Fibroblast of villous mesenchyme (primary cell): Measurements from ENCODE around the gene ARID1B. TPM values are rescaled to one million over a fixed set of nuclear protein-coding genes. Genes with fewer than 3 reads are reported as not detected.

Experiments used
- DNase-seq: peaks from one replicate; pipeline ENCODE4 v3.0.0-alpha.2; 2010; ENCODE audit warnings: low read depth
- H3K4me3 ChIP-seq: 2 replicates; pipeline ENCODE4 v1.5.1; 2011; ENCODE audit warnings: low read depth, mild to moderate bottlenecking, low read length
- CTCF ChIP-seq: IDR thresholded peaks from 2 replicates; pipeline ENCODE4 v1.5.1; 2012; ENCODE audit warnings: low read depth, mild to moderate bottlenecking, low read length; ENCODE audit not compliant: insufficient read depth
- total RNA-seq: library from RNA; depleted of rRNA; stranded (reverse); fragments of >200 nt; gene quantifications from 2 replicates; pipeline ENCODE4 v1.2.3, GENCODE V29; 2012

Gene ARID1B
- total RNA-seq, 1 donor = 41.0 TPM

GRCh38 chr6:157070403-157071107, 293.4 kb downstream of the ARID1B start:
- H3K4me3 ChIP-seq = no peak overlapping the region
- no peak for DNase-seq
- no peak for TF ChIP-seq CTCF

- TF ChIP-seq CTCF = no peak
- no peak for DNase-seq
- H3K4me3 ChIP-seq = no peak overlapping the region
Observed at GRCh38 chr6:157072128-157072527, 294.9 kb downstream of the ARID1B start.

- DNase-seq = no peak
- H3K4me3 ChIP-seq = no peak overlapping the region
- TF ChIP-seq CTCF = no peak
Observed at GRCh38 chr6:157073596-157073995, 296.4 kb downstream of the ARID1B start.

DNA sequence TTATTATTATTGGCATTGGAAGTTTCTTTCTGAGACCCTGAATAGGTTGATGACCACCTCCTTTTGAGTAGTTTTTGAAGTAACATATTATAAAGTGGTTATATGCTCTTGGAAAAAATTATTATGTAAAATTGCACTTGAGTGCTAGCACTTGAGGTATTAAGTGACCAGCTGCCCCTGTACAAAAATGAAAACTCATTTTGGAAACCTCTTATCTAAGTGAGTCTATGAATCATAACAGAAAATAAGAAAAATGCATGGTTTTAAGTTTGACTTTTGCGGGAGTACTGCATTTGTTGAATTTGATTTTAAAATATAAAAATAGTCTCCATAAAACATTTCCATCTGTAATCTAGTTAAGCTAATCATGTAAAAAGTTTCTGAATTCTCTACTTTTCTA, 297.8 kb downstream of the ARID1B start:
- no peak for TF ChIP-seq CTCF
- DNase-seq = no peak
- H3K4me3 ChIP-seq = no peak overlapping the region

- H3K4me3 ChIP-seq = no peak overlapping the region
- no peak for DNase-seq
- no peak for TF ChIP-seq CTCF
Observed at GRCh38 chr6:157075549-157076450, 298.6 kb downstream of the ARID1B start.

GRCh38 chr6:157076451-157076822, 299.3 kb downstream of the ARID1B start:
- DNase-seq = no peak
- no peak overlapping the region for H3K4me3 ChIP-seq
- TF ChIP-seq CTCF = no peak

- DNase-seq = no peak
- no peak overlapping the region for H3K4me3 ChIP-seq
- no peak for TF ChIP-seq CTCF
Observed at GRCh38 chr6:157077251-157077650, 300.1 kb downstream of the ARID1B start.
